MV-4-11 (cell line): ENCODE measurements around the gene CTTN.
"Not testable (repeated sequence)": the region's sequence is repeated elsewhere in the genome, so short reads cannot be mapped to it uniquely, and the experiment has no call there.

Experiments used
- DNase-seq: peaks from one replicate; lab custom pipeline; 2025; lab: John Stamatoyannopoulos, UW

CTTN gene

DNA sequence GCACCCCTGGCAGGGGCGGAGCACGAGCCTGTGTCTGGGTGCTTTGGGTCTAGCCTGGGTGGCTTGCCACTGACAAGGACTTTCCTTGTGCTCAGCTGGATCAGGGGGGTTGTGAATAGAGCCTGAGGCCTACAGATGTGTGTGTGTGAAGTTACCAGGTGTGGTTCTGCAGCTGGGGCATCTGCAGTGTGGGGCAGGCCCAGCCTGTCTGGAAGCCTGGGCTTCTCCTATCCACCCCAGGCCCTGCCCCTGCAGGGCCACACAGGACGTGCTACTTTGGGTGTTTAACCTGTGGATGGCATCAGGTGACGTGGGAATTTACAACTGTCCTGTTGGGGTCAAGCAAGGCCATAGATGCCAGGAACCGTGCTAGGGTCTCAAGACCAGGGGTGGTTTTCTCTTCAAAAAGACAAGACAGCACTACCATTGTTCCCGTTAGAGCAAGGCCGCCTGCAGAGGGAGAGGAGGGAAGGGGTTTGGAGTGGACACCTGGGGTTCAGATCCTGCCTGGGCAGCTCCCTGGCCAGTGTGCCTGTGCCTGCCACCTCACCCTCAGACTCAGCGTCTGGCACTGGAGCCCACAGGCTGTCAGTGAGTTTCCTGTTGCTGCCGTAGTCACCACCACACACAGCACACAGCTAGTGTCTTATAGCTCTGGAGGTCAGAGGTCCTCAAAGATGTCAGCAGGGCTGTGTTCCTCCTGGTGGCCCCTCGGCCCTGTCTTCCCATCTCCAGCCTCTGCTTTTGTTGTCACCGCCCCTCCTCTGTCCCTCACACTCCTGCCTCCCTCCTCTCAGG, 31.6 kb downstream of the CTTN start:
- no peak for DNase-seq

DNA sequence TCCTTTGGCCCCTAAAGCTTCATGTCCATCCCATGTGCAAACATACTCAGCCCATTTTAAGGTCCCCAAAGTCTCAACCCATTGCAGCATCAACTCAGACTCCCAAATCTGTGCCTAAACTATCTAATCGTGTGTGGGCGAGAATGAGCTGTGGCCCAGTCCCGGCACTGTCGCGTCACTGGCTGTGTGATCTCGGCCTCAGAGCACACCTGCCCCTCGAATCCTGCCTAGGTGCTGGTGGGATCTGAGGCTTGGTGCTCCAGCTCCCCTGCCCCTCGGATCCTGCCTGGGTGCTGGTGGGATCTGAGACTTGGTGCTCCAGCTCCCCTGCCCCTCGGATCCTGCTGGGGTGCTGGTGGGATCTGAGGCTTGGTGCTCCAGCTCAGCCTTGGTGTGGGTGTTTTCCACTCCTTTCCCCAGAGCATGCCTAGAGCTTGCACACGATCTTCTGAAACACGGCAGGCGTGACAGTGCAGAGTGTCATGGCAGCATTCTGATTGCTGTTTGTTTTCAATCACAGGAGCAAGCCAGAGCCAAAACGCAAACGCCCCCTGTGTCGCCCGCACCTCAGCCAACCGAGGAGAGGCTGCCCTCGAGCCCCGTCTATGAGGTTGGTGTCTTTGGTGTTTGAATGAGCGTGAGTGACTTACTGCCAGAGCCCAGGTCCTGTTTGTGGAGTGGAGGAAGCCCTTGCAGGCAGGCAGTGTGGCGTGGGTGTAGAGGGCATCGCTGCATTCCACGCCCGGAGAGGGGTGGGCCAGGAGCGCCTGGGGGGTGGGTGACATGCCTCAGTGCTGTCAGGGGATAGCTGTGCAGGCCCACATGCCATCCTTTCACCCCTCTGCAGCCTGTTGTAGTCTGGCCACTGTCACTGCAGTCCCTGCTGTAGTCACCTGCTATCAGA, 32.6 kb downstream of the CTTN start:
- no peak for DNase-seq

- no peak for DNase-seq
Observed at GRCh38 chr11:70431611-70432010, 33.3 kb downstream of the CTTN start.

DNA sequence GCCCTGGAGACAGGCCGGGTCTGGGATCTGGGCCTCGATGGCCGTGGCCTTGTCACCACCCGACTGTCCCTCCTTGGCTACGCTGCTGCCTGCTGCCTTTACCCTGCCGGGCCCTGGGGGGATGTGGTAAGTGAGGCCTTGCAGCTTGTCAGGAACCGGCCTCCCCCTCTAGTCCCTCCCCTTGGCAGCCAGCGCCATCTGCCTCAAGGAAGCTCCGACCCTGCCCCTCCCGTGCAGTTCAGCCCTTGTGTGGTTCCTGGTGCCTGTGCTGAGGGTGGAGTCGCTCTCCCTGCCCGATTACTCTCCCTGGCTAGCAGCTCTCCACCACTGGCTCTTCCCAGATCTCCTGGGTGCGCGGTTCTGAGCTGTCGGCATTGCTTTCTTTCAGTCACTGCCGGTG, 33.7 kb downstream of the CTTN start:
- DNase-seq, result peak; percentile 13

DNA sequence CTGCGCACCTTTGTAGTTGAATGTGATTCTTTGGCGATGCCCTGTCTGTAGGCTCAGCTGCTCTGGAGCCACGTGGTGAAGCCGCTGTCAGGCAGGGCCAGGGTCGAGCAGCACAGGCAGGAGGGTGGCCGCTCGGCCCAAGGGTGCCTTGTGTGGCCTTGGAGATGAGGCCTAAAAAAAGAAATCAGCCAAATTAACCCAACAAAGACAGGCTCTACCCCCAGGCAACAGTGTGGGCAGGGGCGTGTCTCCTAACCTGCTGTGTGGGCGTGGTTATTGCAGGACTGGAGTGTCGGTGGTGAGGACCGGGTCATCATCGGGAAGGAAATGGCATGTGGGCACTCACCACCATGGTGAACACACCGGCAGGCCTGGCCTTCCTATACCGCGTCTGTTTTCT, 34.3 kb downstream of the CTTN start:
- DNase-seq, result no peak

DNA sequence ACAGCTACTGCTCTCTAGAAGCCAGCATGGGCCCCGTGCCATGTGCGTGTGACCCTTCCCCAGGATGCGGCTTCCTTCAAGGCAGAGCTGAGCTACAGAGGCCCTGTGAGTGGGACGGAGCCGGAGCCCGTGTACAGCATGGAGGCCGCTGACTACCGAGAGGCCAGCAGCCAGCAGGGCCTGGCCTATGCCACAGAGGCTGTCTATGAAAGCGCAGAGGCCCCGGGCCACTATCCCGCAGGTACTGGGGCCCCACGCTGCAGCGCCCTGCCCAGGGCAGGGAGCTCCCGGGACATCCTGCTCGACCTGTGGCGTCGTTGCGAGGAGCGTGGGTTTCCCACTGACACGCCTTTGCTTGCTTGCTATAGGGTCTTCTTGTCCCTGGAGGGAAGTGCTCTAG, 34.7 kb downstream of the CTTN start:
- DNase-seq, result no peak

GRCh38 chr11:70433526-70433925, 35.2 kb downstream of the CTTN start:
- DNase-seq, result no peak

GRCh38 chr11:70433966-70434812, 35.9 kb downstream of the CTTN start:
- DNase-seq, result no peak

DNA sequence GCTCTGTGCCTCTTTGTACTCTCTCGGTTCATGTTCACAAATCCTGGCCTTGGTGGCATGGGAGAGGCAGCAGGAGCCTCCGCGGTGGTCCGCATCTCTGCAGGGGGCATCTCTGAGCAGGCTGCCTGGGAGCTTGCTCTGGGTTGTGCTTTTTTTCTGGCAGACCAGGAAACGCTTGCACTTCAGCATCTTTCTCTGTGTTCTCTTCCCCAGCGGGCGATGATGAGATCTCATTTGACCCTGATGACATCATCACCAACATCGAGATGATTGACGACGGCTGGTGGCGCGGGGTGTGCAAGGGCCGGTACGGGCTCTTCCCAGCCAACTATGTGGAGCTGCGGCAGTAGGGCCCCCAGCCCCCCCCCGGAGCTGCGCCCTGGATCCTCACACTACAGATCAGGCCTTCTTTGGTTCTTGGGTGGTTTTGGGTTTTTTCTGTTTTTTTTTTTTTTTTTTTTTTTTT, 36.5 kb downstream of the CTTN start:
- DNase-seq, result no peak

- no peak for DNase-seq
Observed at GRCh38 chr11:70435361-70435760, 37.0 kb downstream of the CTTN start.

GRCh38 chr11:70435765-70436500, 37.6 kb downstream of the CTTN start:
- no peak for DNase-seq

DNA sequence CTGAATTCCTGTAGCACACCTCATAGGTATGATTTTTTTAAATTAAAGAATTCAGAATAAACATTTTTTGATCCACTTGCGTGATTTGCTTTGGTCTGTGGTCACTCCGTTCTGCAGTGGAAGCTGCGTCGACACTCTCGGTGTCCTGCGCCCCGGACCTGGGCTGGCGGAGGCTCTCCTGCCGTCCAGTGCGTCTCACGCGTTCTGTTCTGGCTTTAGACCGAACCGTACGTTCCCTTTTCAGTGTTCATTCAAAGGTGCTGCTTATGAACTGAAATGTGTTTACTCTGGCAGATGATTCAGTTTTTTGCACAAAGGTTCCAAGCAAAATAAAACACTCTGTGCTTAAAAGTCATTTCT, 38.2 kb downstream of the CTTN start:
- DNase-seq, result no peak

DNA sequence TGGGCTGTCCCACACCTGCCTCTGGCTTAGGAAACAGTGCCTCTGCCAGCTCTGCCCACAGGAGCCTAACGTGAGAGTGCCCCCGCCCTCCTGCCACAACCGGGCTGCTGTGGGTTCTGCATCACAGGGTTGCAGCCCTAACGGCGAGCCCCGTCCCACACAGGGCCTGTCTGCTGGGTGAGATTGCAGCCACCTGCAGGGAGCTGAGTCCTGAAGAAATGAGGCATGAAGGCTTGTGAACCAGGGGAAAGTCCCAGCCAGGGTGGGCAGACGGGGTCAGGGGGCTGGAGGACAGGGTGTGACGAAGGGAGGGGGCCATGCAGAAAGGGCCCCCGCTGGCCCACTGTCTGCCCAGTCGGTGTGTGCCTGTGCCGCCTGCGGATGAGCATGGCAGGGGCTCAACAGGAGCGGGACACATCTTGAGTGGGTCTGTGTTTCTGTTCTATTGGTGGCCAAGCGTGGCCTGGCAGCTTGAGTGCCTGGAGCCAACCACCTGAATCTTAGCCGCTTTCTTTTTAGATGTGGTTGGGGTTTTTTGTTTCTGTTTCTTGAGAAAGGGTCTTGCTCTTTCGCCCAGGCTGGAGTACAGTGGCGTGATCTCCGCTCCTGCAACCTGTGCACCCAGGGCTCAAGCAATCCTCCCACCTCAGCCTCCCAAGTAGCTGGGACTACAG, 38.9 kb downstream of the CTTN start:
- no peak for DNase-seq

DNA sequence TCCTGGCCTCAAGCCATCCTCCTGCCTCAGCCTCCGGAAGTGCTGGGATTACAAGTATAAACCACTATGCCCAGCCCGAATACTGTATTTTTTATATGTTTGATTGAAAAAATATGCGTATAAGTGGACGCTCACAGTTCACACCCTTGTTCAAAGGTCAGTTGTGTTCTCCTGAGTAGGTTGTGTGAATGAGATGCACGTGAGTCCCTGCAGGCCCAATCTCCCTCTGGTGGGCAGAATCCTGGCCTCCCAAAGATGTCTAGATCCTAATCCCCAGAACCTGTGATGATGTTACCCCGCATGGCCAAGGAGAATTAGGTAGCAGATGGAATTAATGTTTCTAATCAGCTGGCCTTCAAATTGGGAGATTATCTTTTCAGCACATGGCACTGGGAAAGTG, 41.9 kb downstream of the CTTN start:
- no peak for DNase-seq

- DNase-seq, result no peak
Observed at GRCh38 chr11:70443773-70444030, 45.4 kb downstream of the CTTN start.

- no peak for DNase-seq
Observed at GRCh38 chr11:70445091-70445490, 46.8 kb downstream of the CTTN start.

- no peak for DNase-seq
Observed at GRCh38 chr11:70445605-70446004, 47.3 kb downstream of the CTTN start.

GRCh38 chr11:70448983-70449567, 50.7 kb downstream of the CTTN start:
- DNase-seq, result peak; percentile 53

- DNase-seq, result no peak
Observed at GRCh38 chr11:70454197-70454767, 56.0 kb downstream of the CTTN start.

GRCh38 chr11:70454811-70455210, 56.5 kb downstream of the CTTN start:
- DNase-seq, result not testable (repeated sequence)

- no peak for DNase-seq
Observed at GRCh38 chr11:70455354-70455753, 57.0 kb downstream of the CTTN start.
